GM12878 (cell line): ENCODE data around the gene PLPPR1.

Source experiments
- ATF2 ChIP-seq: IDR thresholded peaks from 2 replicates; pipeline ENCODE4 v1.6.1; 2012; ENCODE audit warnings: low read length, inconsistent platforms
- EP300 ChIP-seq, 2 experiments: fragments of 150-350 bp in 1 of 2; IDR thresholded peaks; 2 replicates each; pipeline ENCODE4 v1.6.1; 2011 to 2012; ENCODE audit warnings: low read depth in 2 of 2, low read length in 2 of 2, borderline replicate concordance in 1 of 2, improper control_type of control experiment in 1 of 2, inconsistent platforms in 1 of 2; ENCODE audit not compliant: control insufficient read depth in 1 of 2
- ESRRA ChIP-seq: IDR thresholded peaks from 2 replicates; pipeline ENCODE4 v1.6.1; 2012; ENCODE audit warnings: mild to moderate bottlenecking, low read length, improper control_type of control experiment
- EZH2 ChIP-seq: IDR thresholded peaks from 2 replicates; pipeline ENCODE4 v1.6.1; 2012; ENCODE audit warnings: low read depth, mild to moderate bottlenecking, control low read depth, inconsistent platforms, low read length, borderline replicate concordance; ENCODE audit not compliant: control insufficient read depth
- FOXM1 ChIP-seq: IDR thresholded peaks from 2 replicates; pipeline ENCODE4 v1.6.1; 2012; ENCODE audit warnings: low read depth, mild to moderate bottlenecking, inconsistent platforms, low read length, moderate library complexity
- GABPA ChIP-seq: IDR thresholded peaks from 2 replicates; pipeline ENCODE4 v1.6.1; 2014; ENCODE audit warnings: antibody characterized with exemption, low read depth, mild to moderate bottlenecking, inconsistent platforms
- MAX ChIP-seq: IDR thresholded peaks from 2 replicates; pipeline ENCODE4 v1.6.1; 2012; ENCODE audit warnings: low read depth, low read length, improper control_type of control experiment
- PAX8 ChIP-seq: fragments of 450-650 bp; IDR thresholded peaks from 2 replicates; pipeline ENCODE4 v1.6.1; 2017; ENCODE audit warnings: mild to moderate bottlenecking, moderate library complexity
- RFX5 ChIP-seq: IDR thresholded peaks from 2 replicates; pipeline ENCODE4 v1.6.1; 2011; ENCODE audit warnings: low read depth, low read length, improper control_type of control experiment

- TF ChIP-seq FOXM1, result no peak
- no peak for TF ChIP-seq EP300 (IDR thresholded peaks at IDR 0.05; ENCODE audit: borderline replicate concordance in 1 of 2, control insufficient read depth in 1 of 2, low read depth in 2 of 2, low read length in 2 of 2)
- TF ChIP-seq ATF2, result no peak
- TF ChIP-seq GABPA, result no peak
- TF ChIP-seq PAX8, result no peak
- no peak for TF ChIP-seq EZH2
- no peak for TF ChIP-seq MAX
- TF ChIP-seq RFX5, result no peak
- no peak for TF ChIP-seq ESRRA
Measured at GRCh38 chr9:101148344-101148743, 119.8 kb downstream of the PLPPR1 start.
